SU-DHL-6 (cell line): ENCODE results near the gene BTBD1.

ENCODE experiments used
- EZH2phosphoT487 ChIP-seq: fragments of 200-600 bp; sonication (generic), shearing (Covaris generic); conservative IDR thresholded peaks from 2 replicates; pipeline ENCODE4 v1.6.1; 2018; ENCODE audit warnings: mild to moderate bottlenecking, antibody characterized with exemption, low read length, moderate library complexity, mixed read lengths
- TF ChIP-seq, protein P1 (sequence below): fragments of 200-600 bp; sonication (generic); IDR thresholded peaks from one replicate; pipeline ENCODE4 v1.5.1; 2017; ENCODE audit warnings: antibody characterized with exemption, mild to moderate bottlenecking, low read length, moderate library complexity; ENCODE audit not compliant: insufficient read depth, poor library complexity, severe bottlenecking

DNA sequence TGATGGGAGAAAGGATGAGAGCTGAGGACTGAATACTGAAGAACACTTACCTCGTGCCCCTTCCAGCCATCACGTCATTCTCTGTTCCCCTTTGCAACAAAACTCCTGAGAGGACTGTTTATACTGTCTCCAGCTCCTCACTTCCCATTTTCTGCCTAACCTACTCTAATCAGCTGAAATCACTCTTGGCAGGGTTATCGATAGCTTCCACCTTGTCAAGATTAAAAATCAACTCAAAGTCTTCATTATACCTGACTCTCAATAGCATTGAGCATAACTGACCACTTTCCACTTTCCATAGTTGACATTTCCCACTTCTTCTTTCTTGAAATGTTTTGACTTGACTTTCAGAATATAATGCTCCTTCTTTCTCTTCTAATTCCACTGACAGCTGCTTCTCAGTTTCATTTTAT, 4.3 kb downstream of the BTBD1 start:
- TF ChIP-seq, protein P1, sequence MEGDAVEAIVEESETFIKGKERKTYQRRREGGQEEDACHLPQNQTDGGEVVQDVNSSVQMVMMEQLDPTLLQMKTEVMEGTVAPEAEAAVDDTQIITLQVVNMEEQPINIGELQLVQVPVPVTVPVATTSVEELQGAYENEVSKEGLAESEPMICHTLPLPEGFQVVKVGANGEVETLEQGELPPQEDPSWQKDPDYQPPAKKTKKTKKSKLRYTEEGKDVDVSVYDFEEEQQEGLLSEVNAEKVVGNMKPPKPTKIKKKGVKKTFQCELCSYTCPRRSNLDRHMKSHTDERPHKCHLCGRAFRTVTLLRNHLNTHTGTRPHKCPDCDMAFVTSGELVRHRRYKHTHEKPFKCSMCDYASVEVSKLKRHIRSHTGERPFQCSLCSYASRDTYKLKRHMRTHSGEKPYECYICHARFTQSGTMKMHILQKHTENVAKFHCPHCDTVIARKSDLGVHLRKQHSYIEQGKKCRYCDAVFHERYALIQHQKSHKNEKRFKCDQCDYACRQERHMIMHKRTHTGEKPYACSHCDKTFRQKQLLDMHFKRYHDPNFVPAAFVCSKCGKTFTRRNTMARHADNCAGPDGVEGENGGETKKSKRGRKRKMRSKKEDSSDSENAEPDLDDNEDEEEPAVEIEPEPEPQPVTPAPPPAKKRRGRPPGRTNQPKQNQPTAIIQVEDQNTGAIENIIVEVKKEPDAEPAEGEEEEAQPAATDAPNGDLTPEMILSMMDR: no peak
- TF ChIP-seq EZH2phosphoT487: no peak
